Activated T-cell treated with anti-CD3 and anti-CD28 coated beads, Interleukin-2, amount 50 U/mL, for 4 hours (primary cell): ENCODE results near the gene SEC23A. TPM values are rescaled to one million over a fixed set of nuclear protein-coding genes. Genes with fewer than 3 reads are reported as not detected.
"Not testable (repeated sequence)": the region's sequence is repeated elsewhere in the genome, so short reads cannot be mapped to it uniquely, and the experiment has no call there.

Source experiments
- ATAC-seq, 2 donors: fragments of 200-7000 bp; cut with Tn5 transposase; one replicate each; pipeline ENCODE4 v1.10.0; 2021
- DNase-seq: peaks from one replicate; pipeline ENCODE4 v3.0.0-alpha.2; 2020
- H3K27me3 Mint-ChIP-seq: one replicate; pipeline ENCODE4 v1.8.0; 2021; ENCODE audit warnings: low read depth, mixed read lengths
- H3K36me3 Mint-ChIP-seq: one replicate; pipeline ENCODE4 v1.8.0; 2022; ENCODE audit warnings: mixed read lengths; ENCODE audit not compliant: insufficient read depth
- H3K4me1 Mint-ChIP-seq: one replicate; pipeline ENCODE4 v1.8.0; 2021; ENCODE audit warnings: low read depth, mixed read lengths
- H3K4me3 Mint-ChIP-seq: one replicate; pipeline ENCODE4 v1.8.0; 2021; ENCODE audit warnings: mild to moderate bottlenecking, moderate library complexity, mixed read lengths
- H3K9me3 Mint-ChIP-seq: one replicate; pipeline ENCODE4 v1.8.0; 2021; ENCODE audit warnings: mixed read lengths
- total RNA-seq, 3 donors: library from RNA; stranded (reverse); gene quantifications; one replicate each; pipeline ENCODE4 v1.2.1, GENCODE V29; 2021

Gene SEC23A
- total RNA-seq, 3 donors from 2014 or later = 33.8 to 46.5 (median 33.8) TPM

DNA sequence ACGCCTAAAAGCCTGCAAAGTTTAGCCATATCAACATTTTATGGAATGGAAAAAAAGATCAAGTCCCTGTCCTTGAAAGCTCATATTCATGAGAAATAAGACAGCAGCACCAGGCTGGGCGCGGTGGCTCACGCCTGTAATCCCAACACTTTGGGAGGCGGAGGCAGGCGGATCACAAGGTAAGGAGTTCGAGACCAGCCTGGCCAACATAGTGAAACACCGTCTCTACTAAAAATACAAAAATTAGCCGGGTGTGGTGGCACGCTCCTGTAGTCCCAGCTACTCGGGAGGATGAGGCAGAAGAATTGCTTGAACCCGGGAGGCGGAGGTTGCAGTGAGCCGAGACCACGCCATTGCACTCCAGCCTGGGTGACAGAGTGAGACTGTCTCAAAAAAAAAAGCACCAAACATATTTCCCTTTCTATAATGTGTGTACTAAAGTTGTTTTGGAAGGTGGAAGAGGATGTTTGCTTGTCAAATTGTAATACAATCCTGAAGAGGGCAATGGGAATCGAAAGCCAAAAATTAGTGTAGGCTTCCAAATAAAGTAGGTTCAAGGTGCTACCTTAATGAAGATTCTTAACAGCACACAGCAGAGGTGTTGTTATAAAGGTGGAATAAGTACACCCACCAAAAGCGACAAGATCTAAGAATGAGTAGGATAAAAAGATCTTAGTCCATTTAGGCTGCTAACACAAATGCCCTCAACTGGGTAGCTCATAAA lies 1.2 kb upstream of the SEC23A start:
- not testable (repeated sequence) for H3K36me3 Mint-ChIP-seq, DNase-seq, H3K9me3 Mint-ChIP-seq, H3K27me3 Mint-ChIP-seq, ATAC-seq
- Mint-ChIP-seq H3K4me3 (peak overlapping the region; percentile 95), H3K4me1 (peaks cover 38% of the 10 kb centered on the region)

DNA sequence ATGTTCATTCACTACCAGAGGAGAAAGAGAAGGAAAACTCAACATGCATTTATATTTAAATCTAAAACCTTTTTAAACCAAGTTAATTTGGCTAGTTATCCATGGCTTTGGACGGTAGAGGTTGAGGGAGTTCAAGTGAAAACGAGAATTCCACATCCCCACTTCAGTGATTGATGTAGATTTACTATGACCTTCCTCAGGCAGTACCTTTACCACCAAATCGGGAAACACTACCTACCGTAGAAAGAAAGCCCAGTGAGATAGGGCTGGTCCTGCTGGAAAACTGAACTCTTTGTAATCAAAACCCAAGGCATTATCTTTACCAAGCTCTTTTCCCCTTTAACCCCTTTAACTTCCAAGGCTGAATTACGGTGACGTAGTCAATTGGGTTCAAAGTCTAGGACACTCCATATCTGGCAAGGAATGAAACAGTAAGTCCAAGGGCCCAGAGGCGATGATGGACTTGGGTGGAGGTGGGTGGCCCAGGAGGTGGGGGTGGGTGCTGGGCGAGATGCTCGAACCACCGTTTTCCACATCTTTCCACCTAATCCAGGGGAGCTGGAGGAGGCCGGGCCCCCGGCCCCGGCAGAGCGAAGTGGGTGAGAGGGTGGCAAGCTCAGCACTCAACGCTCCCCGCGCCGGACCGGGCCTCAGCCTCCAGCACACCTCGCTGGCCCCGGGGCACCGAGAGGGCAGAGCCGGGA lies 618 bp downstream of the SEC23A start:
- H3K4me3 Mint-ChIP-seq = peak overlapping the region; percentile 95
- peaks cover 42% of the 10 kb centered on the region for H3K4me1 Mint-ChIP-seq
- DNase-seq (no peak), ATAC-seq (peak; percentile 25 to 29)
- H3K9me3 Mint-ChIP-seq = no peaks in the 10 kb centered on the region
- peaks cover 7% of the 10 kb centered on the region for H3K36me3 Mint-ChIP-seq
- no peaks in the 10 kb centered on the region for H3K27me3 Mint-ChIP-seq

- peaks cover 48% of the 10 kb centered on the region for H3K4me1 Mint-ChIP-seq
- peak overlapping the region; percentile 1 for H3K4me3 Mint-ChIP-seq
- H3K9me3 Mint-ChIP-seq = no peaks in the 10 kb centered on the region
- DNase-seq = no peak
- no peak for ATAC-seq
- H3K27me3 Mint-ChIP-seq = no peaks in the 10 kb centered on the region
- peaks cover 9% of the 10 kb centered on the region for H3K36me3 Mint-ChIP-seq
Observed at GRCh38 chr14:39099748-39100147, 3.3 kb downstream of the SEC23A start.

- not testable (repeated sequence) for H3K4me3 Mint-ChIP-seq, H3K9me3 Mint-ChIP-seq, H3K27me3 Mint-ChIP-seq, DNase-seq, ATAC-seq
- peaks cover 14% of the 10 kb centered on the region for H3K36me3 Mint-ChIP-seq
- peaks cover 48% of the 10 kb centered on the region for H3K4me1 Mint-ChIP-seq
Observed at GRCh38 chr14:39099215-39099614, 3.8 kb downstream of the SEC23A start.

- Mint-ChIP-seq H3K36me3 (peaks cover 15% of the 10 kb centered on the region), H3K9me3 (no peaks in the 10 kb centered on the region), H3K27me3 (no peaks in the 10 kb centered on the region), H3K4me1 (peaks cover 39% of the 10 kb centered on the region), H3K4me3 (peak overlapping the region; percentile 1)
- peak; percentile 95 to 97 for ATAC-seq
- DNase-seq = no peak
Observed at GRCh38 chr14:39097159-39097558, 5.9 kb downstream of the SEC23A start.

DNA sequence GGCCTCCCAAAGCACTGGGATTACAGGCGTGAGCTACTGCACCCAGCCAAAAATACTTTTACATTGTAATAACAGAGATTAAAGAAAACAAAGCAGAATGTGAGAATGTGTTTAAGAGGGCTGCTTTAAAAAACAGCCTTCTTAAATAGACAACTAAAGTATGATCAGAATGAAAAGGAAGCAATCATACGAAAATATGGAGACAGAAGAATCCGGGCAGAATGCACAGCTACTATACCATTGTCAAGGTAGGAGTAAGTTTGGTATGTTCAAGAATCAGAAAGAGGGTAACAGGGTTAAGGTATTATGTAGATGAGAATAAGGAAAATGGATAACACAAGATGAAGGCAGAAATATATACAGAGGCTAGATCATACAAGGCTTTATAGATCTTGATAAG lies 8.5 kb downstream of the SEC23A start:
- DNase-seq (no peak), ATAC-seq (no peak)
- Mint-ChIP-seq H3K4me1 (peaks cover 29% of the 10 kb centered on the region), H3K4me3 (no peak overlapping the region), H3K9me3 (no peaks in the 10 kb centered on the region), H3K36me3 (peaks cover 25% of the 10 kb centered on the region), H3K27me3 (no peaks in the 10 kb centered on the region)

GRCh38 chr14:39091716-39092115 lies 11.3 kb downstream of the SEC23A start:
- H3K27me3 Mint-ChIP-seq = no peaks in the 10 kb centered on the region
- ATAC-seq (peak in 1 of 2 donors; percentile 51), DNase-seq (no peak)
- H3K4me3 Mint-ChIP-seq = no peak overlapping the region
- peaks cover 15% of the 10 kb centered on the region for H3K4me1 Mint-ChIP-seq
- H3K9me3 Mint-ChIP-seq = no peaks in the 10 kb centered on the region
- H3K36me3 Mint-ChIP-seq = peaks cover 36% of the 10 kb centered on the region

DNA sequence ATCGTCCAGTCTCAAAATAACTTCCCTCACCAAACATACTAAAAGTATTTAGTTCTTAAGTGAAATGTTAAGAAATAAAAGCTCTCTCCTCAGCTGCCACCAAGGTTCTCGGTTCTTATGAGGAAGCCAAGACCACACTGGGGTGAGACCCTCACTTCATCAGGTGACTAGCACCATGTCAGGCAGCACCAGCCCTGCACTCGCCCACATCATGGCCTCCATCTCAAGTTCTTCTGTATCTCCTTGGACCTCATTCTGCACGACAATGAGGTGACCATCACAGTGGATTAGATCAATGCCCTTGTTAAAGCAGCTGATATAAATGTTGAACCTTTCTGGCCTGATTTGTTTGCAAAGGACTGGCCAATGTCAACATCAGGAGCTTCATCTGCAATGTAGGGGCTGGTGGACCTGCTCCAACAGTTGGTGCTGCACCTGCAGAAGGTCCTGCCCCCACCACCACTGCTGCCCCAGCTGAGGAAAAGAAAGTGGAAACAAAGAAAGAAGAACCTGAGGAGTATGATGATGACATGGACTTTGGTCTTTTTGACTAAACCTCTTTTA lies 12.4 kb downstream of the SEC23A start:
- peaks cover 39% of the 10 kb centered on the region for H3K36me3 Mint-ChIP-seq
- peaks cover 15% of the 10 kb centered on the region for H3K4me1 Mint-ChIP-seq
- DNase-seq = no peak
- H3K9me3 Mint-ChIP-seq = no peaks in the 10 kb centered on the region
- H3K4me3 Mint-ChIP-seq = no peak overlapping the region
- no peaks in the 10 kb centered on the region for H3K27me3 Mint-ChIP-seq
- no peak for ATAC-seq

GRCh38 chr14:39087493-39087892 lies 15.5 kb downstream of the SEC23A start:
- H3K36me3 Mint-ChIP-seq = peaks cover 45% of the 10 kb centered on the region

GRCh38 chr14:39085933-39086332 lies 17.1 kb downstream of the SEC23A start:
- DNase-seq = no peak
- no peak for ATAC-seq
- H3K36me3 Mint-ChIP-seq = peaks cover 41% of the 10 kb centered on the region
- no peaks in the 10 kb centered on the region for H3K4me1 Mint-ChIP-seq
- H3K4me3 Mint-ChIP-seq = no peak overlapping the region
- H3K9me3 Mint-ChIP-seq = no peaks in the 10 kb centered on the region
- H3K27me3 Mint-ChIP-seq = no peaks in the 10 kb centered on the region

More at GRCh38 chr14:39087493-39087892, 15.5 kb downstream of the SEC23A start:
- DNase-seq (no peak), ATAC-seq (no peak)
- Mint-ChIP-seq H3K27me3 (no peaks in the 10 kb centered on the region), H3K9me3 (no peaks in the 10 kb centered on the region), H3K4me1 (peaks cover 6% of the 10 kb centered on the region), H3K4me3 (no peak overlapping the region)

GRCh38 chr14:39083127-39083526 lies 19.9 kb downstream of the SEC23A start:
- H3K4me1 Mint-ChIP-seq = peaks cover 3% of the 10 kb centered on the region
- DNase-seq (no peak), ATAC-seq (no peak)
- H3K9me3 Mint-ChIP-seq = no peaks in the 10 kb centered on the region
- H3K27me3 Mint-ChIP-seq = no peaks in the 10 kb centered on the region
- peaks cover 41% of the 10 kb centered on the region for H3K36me3 Mint-ChIP-seq
- H3K4me3 Mint-ChIP-seq = no peak overlapping the region

- Mint-ChIP-seq H3K4me3 (no peak overlapping the region), H3K27me3 (no peaks in the 10 kb centered on the region), H3K9me3 (no peaks in the 10 kb centered on the region), H3K4me1 (peaks cover 3% of the 10 kb centered on the region), H3K36me3 (peaks cover 38% of the 10 kb centered on the region)
- no peak for ATAC-seq
- DNase-seq = no peak
Observed at GRCh38 chr14:39080886-39081285, 22.1 kb downstream of the SEC23A start.

DNA sequence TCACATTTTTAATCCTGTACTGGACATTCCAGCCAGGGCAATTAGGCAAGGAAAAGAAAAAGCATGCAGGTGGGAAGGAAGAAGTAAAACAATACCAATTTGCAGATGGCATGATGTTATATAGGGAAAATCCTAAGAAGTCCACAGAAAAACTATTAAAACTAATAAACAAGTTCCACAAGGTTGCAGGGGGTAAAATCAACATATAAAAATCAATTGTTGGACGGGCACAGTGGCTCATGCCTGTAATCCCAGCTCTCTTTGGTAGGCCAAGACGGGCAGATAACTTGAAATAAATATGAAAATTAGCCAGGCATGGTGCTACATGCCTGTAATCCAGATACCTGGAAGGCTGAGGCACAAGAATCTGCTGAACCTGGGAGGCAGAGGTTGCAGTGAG lies 31.9 kb downstream of the SEC23A start:
- no peak for ATAC-seq
- peaks cover 5% of the 10 kb centered on the region for H3K4me1 Mint-ChIP-seq

GRCh38 chr14:39069923-39070322 lies 33.1 kb downstream of the SEC23A start:
- DNase-seq (no peak), ATAC-seq (no peak)
- Mint-ChIP-seq H3K9me3 (no peaks in the 10 kb centered on the region), H3K4me1 (peaks cover 5% of the 10 kb centered on the region), H3K36me3 (peaks cover 42% of the 10 kb centered on the region), H3K27me3 (no peaks in the 10 kb centered on the region), H3K4me3 (no peak overlapping the region)

More for the DNA sequence above, 31.9 kb downstream of the SEC23A start:
- H3K4me3 Mint-ChIP-seq = no peak overlapping the region
- H3K9me3 Mint-ChIP-seq = no peaks in the 10 kb centered on the region
- no peak for DNase-seq
- no peaks in the 10 kb centered on the region for H3K27me3 Mint-ChIP-seq
- H3K36me3 Mint-ChIP-seq = peaks cover 41% of the 10 kb centered on the region
